ENCODE results near the gene NUDCD2.
"Not testable (repeated sequence)": the region's sequence is repeated elsewhere in the genome, so short reads cannot be mapped to it uniquely, and the experiment has no call there.

Gene NUDCD2

DNA sequence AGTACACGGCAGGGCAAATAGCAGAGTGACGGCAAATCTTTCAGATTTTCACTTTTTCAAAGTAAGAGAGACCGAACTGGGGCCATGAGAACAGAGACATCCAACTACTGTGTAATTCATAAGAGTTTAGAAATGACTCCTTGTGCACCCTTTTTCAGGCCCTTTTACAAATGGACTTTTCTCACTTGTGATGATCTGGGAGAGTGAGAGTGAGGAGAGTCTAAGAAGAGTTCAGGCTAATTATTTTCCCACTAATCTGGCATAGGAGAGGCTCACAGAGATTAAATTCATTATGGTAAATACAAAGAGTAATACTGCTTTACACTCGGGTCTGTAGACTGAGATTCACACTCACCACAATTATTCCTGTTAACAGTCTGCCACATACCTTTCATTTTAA lies 23.4 kb downstream of the NUDCD2 start:
- Histone ChIP-seq H3K27ac (ENCODE audit: low read depth in 2 of 2, low read length in 2 of 2) (peak overlapping the region; percentile 19 to 27), H3K4me3 (ENCODE audit: low read length in 2 of 2) (peak overlapping the region; percentile 83 to 92), H3K36me3 (ENCODE audit: control insufficient read depth in 2 of 2, insufficient read depth in 2 of 2, low read length in 2 of 2) (peaks cover 6 to 11% of the 10 kb centered on the region in 2 donors), H3K4me1 (ENCODE audit: control insufficient read depth in 2 of 2, insufficient read depth in 2 of 2, low read length in 2 of 2) (peaks cover 16 to 46% of the 10 kb centered on the region in 2 donors), H3K27me3 (ENCODE audit: control insufficient read depth in 2 of 2, insufficient read depth in 2 of 2, low read length in 2 of 2) (no peaks in the 10 kb centered on the region), H3K9me3 (ENCODE audit: control insufficient read depth in 2 of 2, low read length in 2 of 2) (no peaks in the 10 kb centered on the region), H3K9ac (ENCODE audit: low read depth in 1 of 2, low read length in 2 of 2) (no peak overlapping the region)

DNA sequence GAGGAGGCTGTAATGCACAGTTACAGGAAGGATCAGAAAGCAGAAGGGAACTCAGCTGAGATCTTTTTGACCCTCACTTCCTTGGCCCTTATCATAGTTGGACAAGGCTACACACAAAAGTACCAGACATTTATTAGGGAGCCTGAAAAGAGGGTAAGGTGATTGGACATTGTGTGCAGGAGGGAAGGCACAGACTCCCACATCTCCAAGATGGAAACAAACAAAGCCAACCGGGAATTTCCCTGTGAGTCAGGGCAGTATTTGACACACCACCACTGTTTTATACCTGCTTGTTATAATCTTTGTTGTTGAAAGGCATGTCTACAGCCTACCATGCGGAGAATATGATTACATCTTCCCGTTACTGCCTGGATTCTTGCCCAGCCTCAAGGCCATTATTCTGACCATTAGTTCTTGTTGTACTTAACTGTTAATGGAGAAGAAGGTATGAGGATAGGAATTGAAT lies 25.5 kb downstream of the NUDCD2 start:
- Histone ChIP-seq H3K36me3 (ENCODE audit: control insufficient read depth in 2 of 2, insufficient read depth in 2 of 2, low read length in 2 of 2) (peaks cover 0 to 4% of the 10 kb centered on the region in 2 donors), H3K4me1 (ENCODE audit: control insufficient read depth in 2 of 2, insufficient read depth in 2 of 2, low read length in 2 of 2) (peaks cover 16 to 35% of the 10 kb centered on the region in 2 donors), H3K9me3 (ENCODE audit: control insufficient read depth in 2 of 2, low read length in 2 of 2) (no peaks in the 10 kb centered on the region), H3K27ac (ENCODE audit: low read depth in 2 of 2, low read length in 2 of 2) (peak overlapping the region; percentile 7 to 44), H3K4me3 (ENCODE audit: low read length in 2 of 2) (peak overlapping the region in 1 of 2 donors; percentile 24), H3K9ac (ENCODE audit: low read depth in 1 of 2, low read length in 2 of 2) (no peak overlapping the region), H3K27me3 (ENCODE audit: control insufficient read depth in 2 of 2, insufficient read depth in 2 of 2, low read length in 2 of 2) (no peaks in the 10 kb centered on the region)

DNA sequence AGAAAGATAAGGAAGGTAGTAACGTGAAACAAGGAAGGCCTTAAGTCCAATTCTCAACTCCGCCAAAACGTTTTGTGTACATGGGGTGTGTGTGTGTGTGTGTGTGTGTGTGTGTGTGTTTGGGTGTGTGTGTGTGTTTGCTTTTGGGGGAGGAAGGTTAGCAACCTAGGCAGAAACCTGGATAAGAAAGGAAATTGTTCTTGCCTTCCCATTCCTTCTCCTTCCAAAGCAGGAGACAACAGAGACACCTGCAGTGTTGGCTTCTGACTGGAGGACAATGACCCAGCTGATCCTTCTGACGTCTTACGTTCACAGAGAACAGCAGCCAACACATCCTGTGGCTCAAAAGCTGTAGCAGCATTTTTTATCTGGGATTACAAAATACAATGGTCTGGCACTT lies 26.6 kb downstream of the NUDCD2 start:
- no peaks in the 10 kb centered on the region for H3K9me3 ChIP-seq (ENCODE audit: control insufficient read depth in 2 of 2, low read length in 2 of 2)
- peaks cover 12 to 30% of the 10 kb centered on the region in 2 donors for H3K4me1 ChIP-seq (ENCODE audit: control insufficient read depth in 2 of 2, insufficient read depth in 2 of 2, low read length in 2 of 2)
- no peaks in the 10 kb centered on the region for H3K36me3 ChIP-seq (ENCODE audit: control insufficient read depth in 2 of 2, insufficient read depth in 2 of 2, low read length in 2 of 2)
- H3K27me3 ChIP-seq (ENCODE audit: control insufficient read depth in 2 of 2, insufficient read depth in 2 of 2, low read length in 2 of 2) = no peaks in the 10 kb centered on the region
- H3K27ac ChIP-seq (ENCODE audit: low read depth in 2 of 2, low read length in 2 of 2) = peak overlapping the region; percentile 7 to 74
- H3K9ac ChIP-seq (ENCODE audit: low read depth in 1 of 2, low read length in 2 of 2) = peak overlapping the region in 1 of 2 donors; percentile 24
- H3K4me3 ChIP-seq (ENCODE audit: low read length in 2 of 2) = no peak overlapping the region

DNA sequence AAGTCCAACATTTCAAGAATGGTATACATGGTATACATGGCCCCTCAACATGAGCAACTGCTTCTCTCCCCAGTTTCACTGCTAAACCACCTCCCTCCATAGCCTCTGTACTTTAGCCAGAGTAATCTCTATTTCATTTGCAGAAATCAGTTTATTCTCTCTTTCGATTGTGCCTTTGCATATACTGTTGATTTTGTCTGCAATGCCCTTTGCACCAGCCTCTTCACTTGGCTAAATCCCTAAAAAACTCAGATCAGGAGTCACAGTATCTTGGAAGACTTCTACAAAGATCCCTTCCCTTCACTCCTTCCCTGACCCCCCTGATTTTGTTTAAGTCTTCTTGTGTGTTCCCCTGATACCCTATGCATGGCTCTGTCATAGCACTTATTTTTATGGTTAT lies 27.4 kb downstream of the NUDCD2 start:
- no peaks in the 10 kb centered on the region for H3K9me3 ChIP-seq (ENCODE audit: control insufficient read depth in 2 of 2, low read length in 2 of 2)
- H3K9ac ChIP-seq (ENCODE audit: low read depth in 1 of 2, low read length in 2 of 2) = no peak overlapping the region
- H3K36me3 ChIP-seq (ENCODE audit: control insufficient read depth in 2 of 2, insufficient read depth in 2 of 2, low read length in 2 of 2) = no peaks in the 10 kb centered on the region
- no peak overlapping the region for H3K4me3 ChIP-seq (ENCODE audit: low read length in 2 of 2)
- H3K4me1 ChIP-seq (ENCODE audit: control insufficient read depth in 2 of 2, insufficient read depth in 2 of 2, low read length in 2 of 2) = peaks cover 12 to 25% of the 10 kb centered on the region in 2 donors
- H3K27me3 ChIP-seq (ENCODE audit: control insufficient read depth in 2 of 2, insufficient read depth in 2 of 2, low read length in 2 of 2) = no peaks in the 10 kb centered on the region
- no peak overlapping the region for H3K27ac ChIP-seq (ENCODE audit: low read depth in 2 of 2, low read length in 2 of 2)

DNA sequence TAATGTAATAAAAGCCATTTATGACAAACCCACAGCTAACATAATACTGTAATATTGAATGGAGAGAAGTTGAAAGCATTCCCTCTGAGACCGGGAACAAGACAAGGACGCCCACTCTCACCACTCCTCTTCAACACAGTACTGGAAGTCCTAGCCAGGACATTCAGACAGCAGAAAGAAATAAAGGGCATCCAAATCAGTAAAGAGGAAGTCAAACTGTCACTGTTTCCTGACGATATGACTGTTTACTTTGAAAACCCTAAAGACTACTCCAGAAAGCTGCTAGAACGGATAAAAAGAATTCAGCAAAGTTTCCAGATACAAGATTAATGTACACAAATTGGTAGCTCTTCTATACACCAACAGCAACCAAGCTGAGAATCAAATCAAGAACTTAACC lies 33.8 kb downstream of the NUDCD2 start:
- not testable (repeated sequence) for H3K27me3 ChIP-seq (ENCODE audit: control insufficient read depth in 2 of 2, insufficient read depth in 2 of 2, low read length in 2 of 2); H3K4me1 ChIP-seq (ENCODE audit: control insufficient read depth in 2 of 2, insufficient read depth in 2 of 2, low read length in 2 of 2); H3K27ac ChIP-seq (ENCODE audit: low read depth in 2 of 2, low read length in 2 of 2); H3K4me3 ChIP-seq (ENCODE audit: low read length in 2 of 2); H3K9me3 ChIP-seq (ENCODE audit: control insufficient read depth in 2 of 2, low read length in 2 of 2); H3K9ac ChIP-seq (ENCODE audit: low read depth in 1 of 2, low read length in 2 of 2); H3K36me3 ChIP-seq (ENCODE audit: control insufficient read depth in 2 of 2, insufficient read depth in 2 of 2, low read length in 2 of 2)

DNA sequence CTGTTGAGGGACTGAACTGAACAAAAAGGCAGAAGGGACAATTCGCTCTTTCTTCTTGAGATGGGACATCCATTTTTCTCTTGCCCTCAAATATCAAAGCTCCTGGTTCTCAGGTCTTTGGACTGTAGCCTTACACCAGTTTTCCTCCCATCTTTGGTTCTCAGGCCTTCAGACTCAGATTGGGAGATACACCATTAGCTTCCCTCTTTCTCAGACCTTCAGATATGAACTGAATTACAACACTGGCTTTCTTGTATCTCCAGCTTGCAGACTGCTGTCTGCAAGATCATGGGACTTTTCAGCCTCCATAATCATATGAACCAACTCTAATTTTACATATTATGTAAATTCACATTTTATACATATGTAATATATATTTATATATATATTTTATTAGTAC lies 35.1 kb downstream of the NUDCD2 start:
- peaks cover 0 to 3% of the 10 kb centered on the region in 2 donors for H3K4me1 ChIP-seq (ENCODE audit: control insufficient read depth in 2 of 2, insufficient read depth in 2 of 2, low read length in 2 of 2)
- H3K36me3 ChIP-seq (ENCODE audit: control insufficient read depth in 2 of 2, insufficient read depth in 2 of 2, low read length in 2 of 2) = no peaks in the 10 kb centered on the region
- no peak overlapping the region for H3K4me3 ChIP-seq (ENCODE audit: low read length in 2 of 2)
- H3K9ac ChIP-seq (ENCODE audit: low read depth in 1 of 2, low read length in 2 of 2) = no peak overlapping the region
- no peak overlapping the region for H3K27ac ChIP-seq (ENCODE audit: low read depth in 2 of 2, low read length in 2 of 2)
- no peaks in the 10 kb centered on the region for H3K9me3 ChIP-seq (ENCODE audit: control insufficient read depth in 2 of 2, low read length in 2 of 2)
- H3K27me3 ChIP-seq (ENCODE audit: control insufficient read depth in 2 of 2, insufficient read depth in 2 of 2, low read length in 2 of 2) = no peaks in the 10 kb centered on the region

DNA sequence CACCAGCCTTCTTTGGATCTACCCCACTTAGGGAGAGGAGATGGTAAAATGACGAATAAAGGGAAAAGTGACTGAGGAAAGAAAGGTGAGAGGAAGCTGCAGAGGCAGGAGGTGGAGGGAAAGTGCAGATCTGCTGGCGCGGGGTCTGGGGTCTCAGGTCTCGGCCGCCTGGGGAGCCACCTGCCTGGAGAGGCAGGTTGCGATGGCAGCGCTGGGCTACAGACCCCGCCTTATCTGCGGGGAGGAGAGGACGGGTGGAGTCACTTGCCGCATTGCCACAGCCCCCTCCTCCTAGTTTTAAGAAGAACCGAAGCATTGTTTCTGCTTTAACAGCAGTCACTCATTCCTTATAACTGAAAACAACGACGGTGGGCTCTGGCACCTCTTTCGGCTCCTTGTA lies 44.2 kb downstream of the NUDCD2 start:
- not testable (repeated sequence) for H3K4me1 ChIP-seq (ENCODE audit: control insufficient read depth in 2 of 2, insufficient read depth in 2 of 2, low read length in 2 of 2); H3K36me3 ChIP-seq (ENCODE audit: control insufficient read depth in 2 of 2, insufficient read depth in 2 of 2, low read length in 2 of 2); H3K4me3 ChIP-seq (ENCODE audit: low read length in 2 of 2); H3K27ac ChIP-seq (ENCODE audit: low read depth in 2 of 2, low read length in 2 of 2); H3K9ac ChIP-seq (ENCODE audit: low read depth in 1 of 2, low read length in 2 of 2); H3K27me3 ChIP-seq (ENCODE audit: control insufficient read depth in 2 of 2, insufficient read depth in 2 of 2, low read length in 2 of 2); H3K9me3 ChIP-seq (ENCODE audit: control insufficient read depth in 2 of 2, low read length in 2 of 2)

DNA sequence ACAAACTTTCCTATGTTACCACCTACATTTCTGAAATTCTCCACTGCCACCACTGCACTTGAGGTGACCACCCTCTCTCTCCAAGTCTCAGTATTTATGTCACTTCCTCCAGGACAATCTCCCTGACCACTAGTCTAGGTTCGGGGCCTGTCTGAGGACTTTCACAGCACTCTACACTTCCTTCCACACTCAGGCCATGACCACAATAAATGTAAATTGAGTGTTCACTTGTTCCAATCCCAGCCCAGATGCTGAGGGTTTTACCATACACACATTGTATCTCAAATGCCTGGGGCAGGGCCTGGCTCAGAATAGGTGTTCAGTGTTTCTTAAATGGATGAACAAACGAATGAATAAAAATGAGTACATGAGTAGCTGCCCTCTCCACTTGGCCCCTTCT lies 49.4 kb downstream of the NUDCD2 start:
- Histone ChIP-seq H3K27ac (ENCODE audit: low read depth in 2 of 2, low read length in 2 of 2) (no peak overlapping the region), H3K36me3 (ENCODE audit: control insufficient read depth in 2 of 2, insufficient read depth in 2 of 2, low read length in 2 of 2) (no peaks in the 10 kb centered on the region), H3K4me1 (ENCODE audit: control insufficient read depth in 2 of 2, insufficient read depth in 2 of 2, low read length in 2 of 2) (no peaks in the 10 kb centered on the region), H3K4me3 (ENCODE audit: low read length in 2 of 2) (no peak overlapping the region), H3K9ac (ENCODE audit: low read depth in 1 of 2, low read length in 2 of 2) (no peak overlapping the region), H3K27me3 (ENCODE audit: control insufficient read depth in 2 of 2, insufficient read depth in 2 of 2, low read length in 2 of 2) (no peaks in the 10 kb centered on the region), H3K9me3 (ENCODE audit: control insufficient read depth in 2 of 2, low read length in 2 of 2) (no peaks in the 10 kb centered on the region)

DNA sequence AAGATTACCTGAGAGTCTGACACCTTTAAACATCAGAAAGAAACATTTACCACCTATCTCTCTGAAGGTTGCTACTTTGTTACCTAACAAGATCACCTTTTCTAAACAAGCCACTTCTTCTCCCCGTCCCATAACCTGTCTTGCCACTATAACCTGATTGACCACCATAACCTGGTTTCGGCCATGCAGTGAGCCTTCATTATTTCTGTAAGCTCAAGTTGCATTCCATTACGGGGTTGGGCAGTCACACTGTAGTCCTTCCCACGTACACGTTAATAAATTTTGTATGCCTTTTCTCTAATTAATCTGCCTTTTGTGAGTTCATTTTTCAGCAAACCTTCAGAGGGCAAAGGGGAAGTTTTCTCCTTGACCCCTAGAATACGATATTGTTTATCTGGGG lies 50.5 kb downstream of the NUDCD2 start:
- no peaks in the 10 kb centered on the region for H3K4me1 ChIP-seq (ENCODE audit: control insufficient read depth in 2 of 2, insufficient read depth in 2 of 2, low read length in 2 of 2)
- H3K36me3 ChIP-seq (ENCODE audit: control insufficient read depth in 2 of 2, insufficient read depth in 2 of 2, low read length in 2 of 2) = no peaks in the 10 kb centered on the region
- no peak overlapping the region for H3K27ac ChIP-seq (ENCODE audit: low read depth in 2 of 2, low read length in 2 of 2)
- H3K27me3 ChIP-seq (ENCODE audit: control insufficient read depth in 2 of 2, insufficient read depth in 2 of 2, low read length in 2 of 2) = no peaks in the 10 kb centered on the region
- no peaks in the 10 kb centered on the region for H3K9me3 ChIP-seq (ENCODE audit: control insufficient read depth in 2 of 2, low read length in 2 of 2)
- no peak overlapping the region for H3K4me3 ChIP-seq (ENCODE audit: low read length in 2 of 2)
- no peak overlapping the region for H3K9ac ChIP-seq (ENCODE audit: low read depth in 1 of 2, low read length in 2 of 2)

DNA sequence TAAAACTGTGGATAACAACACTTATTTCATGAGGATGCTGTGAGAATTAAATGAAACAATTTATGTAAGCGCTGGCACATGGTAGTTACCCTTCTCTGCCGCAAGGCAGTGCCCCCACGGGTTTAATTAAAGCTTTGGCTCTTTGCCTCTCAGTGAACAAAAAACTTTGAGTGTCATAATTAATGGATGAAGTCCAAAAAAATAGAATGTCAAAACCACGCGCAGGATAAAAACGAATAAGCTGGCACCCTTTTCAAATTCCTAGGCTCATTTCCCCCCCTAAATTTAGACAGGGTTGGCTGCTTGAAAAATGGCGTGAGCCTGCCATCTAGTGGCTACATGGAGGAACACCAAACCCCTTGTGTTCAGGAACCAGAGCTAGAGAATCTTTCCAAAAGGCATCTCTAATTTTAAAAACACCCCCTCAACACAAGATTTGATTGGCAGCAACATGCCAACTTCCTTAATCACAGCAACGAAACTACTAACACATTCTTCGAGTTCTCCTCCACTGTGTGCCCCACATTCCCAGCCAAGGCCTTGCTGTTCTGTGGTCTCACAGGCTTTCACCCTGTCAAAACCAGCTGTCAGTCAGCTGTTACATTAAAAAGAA lies 51.5 kb downstream of the NUDCD2 start:
- peak overlapping the region in 1 of 2 donors; percentile 49 for H3K4me3 ChIP-seq (ENCODE audit: low read length in 2 of 2)
- H3K36me3 ChIP-seq (ENCODE audit: control insufficient read depth in 2 of 2, insufficient read depth in 2 of 2, low read length in 2 of 2) = no peaks in the 10 kb centered on the region
- no peak overlapping the region for H3K27ac ChIP-seq (ENCODE audit: low read depth in 2 of 2, low read length in 2 of 2)
- H3K9me3 ChIP-seq (ENCODE audit: control insufficient read depth in 2 of 2, low read length in 2 of 2) = no peaks in the 10 kb centered on the region
- H3K4me1 ChIP-seq (ENCODE audit: control insufficient read depth in 2 of 2, insufficient read depth in 2 of 2, low read length in 2 of 2) = no peaks in the 10 kb centered on the region
- H3K9ac ChIP-seq (ENCODE audit: low read depth in 1 of 2, low read length in 2 of 2) = peak overlapping the region in 1 of 2 donors; percentile 8
- no peaks in the 10 kb centered on the region for H3K27me3 ChIP-seq (ENCODE audit: control insufficient read depth in 2 of 2, insufficient read depth in 2 of 2, low read length in 2 of 2)

Measured in mucosa of rectum (tissue), 2 donors.